Esophagus muscularis mucosa (tissue), 4 donors: Measurements from ENCODE around the gene GXYLT1.
"Not testable (repeated sequence)": the region's sequence is repeated elsewhere in the genome, so short reads cannot be mapped to it uniquely, and the experiment has no call there.

Source experiments
- CTCF ChIP-seq, 3 experiments: fragments of 200-600 bp in 2 of 3; fragments of 450-650 bp in 1 of 3; sonication (generic) in 2 of 3; IDR thresholded peaks; one replicate each; pipeline ENCODE4 v1.5.1; 2017 to 2019; ENCODE audit warnings: antibody characterized with exemption in 3 of 3, mild to moderate bottlenecking in 2 of 3, moderate library complexity in 1 of 3
- EP300 ChIP-seq: sonication (generic); formaldehyde crosslinking; IDR thresholded peaks from one replicate; pipeline ENCODE4 v1.6.1; 2017; ENCODE audit warnings: antibody characterized with exemption
- POLR2A ChIP-seq: fragments of 450-650 bp; IDR thresholded peaks from one replicate; pipeline ENCODE4 v1.6.1; 2017; ENCODE audit warnings: antibody characterized with exemption, moderate library complexity, mild to moderate bottlenecking, low read depth
- POLR2AphosphoS5 ChIP-seq, 2 donors: sonication (generic); formaldehyde crosslinking; IDR thresholded peaks; one replicate each; pipeline ENCODE4 v1.6.1; 2017; ENCODE audit warnings: antibody characterized with exemption in 2 of 2

- not testable (repeated sequence) for TF ChIP-seq CTCF (IDR thresholded peaks at IDR 0.05); POLR2AphosphoS5 (IDR thresholded peaks at IDR 0.05); POLR2A; EP300
Observed at GRCh38 chr12:42106791-42107190, 37.9 kb downstream of the GXYLT1 start.
